Measurements from ENCODE around the gene ATP2C1. TPM values are rescaled to one million over a fixed set of nuclear protein-coding genes. Genes with fewer than 3 reads are reported as not detected.
"Not testable (repeated sequence)": the region's sequence is repeated elsewhere in the genome, so short reads cannot be mapped to it uniquely, and the experiment has no call there.

The ATP2C1 gene
- total and polyA plus RNA-seq, 4 donors, result 41.4 to 126 (median 74.2) TPM

GRCh38 chr3:130857336-130858026 is 36.4 kb upstream of the ATP2C1 start:
- peak overlapping the region in 1 of 2 donors; percentile 40 for H3K27ac ChIP-seq (ENCODE audit: low read depth in 1 of 2, low read length in 1 of 2)
- H3K4me1 ChIP-seq (ENCODE audit: control insufficient read depth in 5 of 5, insufficient read depth in 5 of 5, low read length in 5 of 5), result peaks cover 0 to 8% (median 0%) of the 10 kb centered on the region in 5 donors
- H3K9me3 ChIP-seq (ENCODE audit: control insufficient read depth in 4 of 4, insufficient read depth in 3 of 4, low read length in 3 of 4), result no peaks in the 10 kb centered on the region
- TF ChIP-seq CTCF (IDR thresholded peaks at IDR 0.05; ENCODE audit: control extremely low read depth, extremely low read depth), result no peak
- no peak overlapping the region for H3K4me3 ChIP-seq
- 34 to 49% methylated on average over 4 of the region's 4 CpGs for WGBS, 2 donors
- H3K36me3 ChIP-seq (ENCODE audit: control insufficient read depth in 4 of 4, insufficient read depth in 4 of 4, low read length in 4 of 4), result no peaks in the 10 kb centered on the region
- H3K9ac ChIP-seq (ENCODE audit: insufficient read depth in 1 of 2, low read length in 2 of 2), result no peak overlapping the region
- no peak for ATAC-seq (ENCODE audit: insufficient read depth, low FRiP score)
- DNase-seq, result peak in 1 of 3 donors; percentile 6
- H3K27me3 ChIP-seq (ENCODE audit: control insufficient read depth in 3 of 3, insufficient read depth in 3 of 3, low read length in 2 of 3), result peaks cover 0 to 3% (median 0%) of the 10 kb centered on the region in 3 donors

- 92 to 96% methylated on average over 8 of the region's 8 CpGs for WGBS, 2 donors
- H3K27ac ChIP-seq (ENCODE audit: low read depth in 1 of 2, low read length in 1 of 2); H3K9me3 ChIP-seq (ENCODE audit: control insufficient read depth in 4 of 4, insufficient read depth in 3 of 4, low read length in 3 of 4); H3K9ac ChIP-seq (ENCODE audit: insufficient read depth in 1 of 2, low read length in 2 of 2); DNase-seq; ATAC-seq (ENCODE audit: insufficient read depth, low FRiP score); H3K27me3 ChIP-seq (ENCODE audit: control insufficient read depth in 3 of 3, insufficient read depth in 3 of 3, low read length in 2 of 3); H3K4me1 ChIP-seq (ENCODE audit: control insufficient read depth in 5 of 5, insufficient read depth in 5 of 5, low read length in 5 of 5); H3K4me3 ChIP-seq; H3K36me3 ChIP-seq (ENCODE audit: control insufficient read depth in 4 of 4, insufficient read depth in 4 of 4, low read length in 4 of 4): not testable (repeated sequence)
Observed at GRCh38 chr3:130862130-130862529, 31.8 kb upstream of the ATP2C1 start.

- H3K9me3 ChIP-seq (ENCODE audit: control insufficient read depth in 4 of 4, insufficient read depth in 3 of 4, low read length in 3 of 4), result no peaks in the 10 kb centered on the region
- 94 to 98% methylated on average over 2 of the region's 2 CpGs for WGBS, 2 donors
- no peak for TF ChIP-seq CTCF (IDR thresholded peaks at IDR 0.05; ENCODE audit: control extremely low read depth, extremely low read depth)
Observed at GRCh38 chr3:130865489-130865888, 28.4 kb upstream of the ATP2C1 start.

GRCh38 chr3:130866327-130866726 is 27.6 kb upstream of the ATP2C1 start:
- no peaks in the 10 kb centered on the region for H3K4me1 ChIP-seq (ENCODE audit: control insufficient read depth in 5 of 5, insufficient read depth in 5 of 5, low read length in 5 of 5)
- no peaks in the 10 kb centered on the region for H3K27me3 ChIP-seq (ENCODE audit: control insufficient read depth in 3 of 3, insufficient read depth in 3 of 3, low read length in 2 of 3)
- H3K36me3 ChIP-seq (ENCODE audit: control insufficient read depth in 4 of 4, insufficient read depth in 4 of 4, low read length in 4 of 4), result no peaks in the 10 kb centered on the region
- ATAC-seq (ENCODE audit: insufficient read depth, low FRiP score), result no peak
- TF ChIP-seq CTCF (IDR thresholded peaks at IDR 0.05; ENCODE audit: control extremely low read depth, extremely low read depth), result no peak
- no peak overlapping the region for H3K9ac ChIP-seq (ENCODE audit: insufficient read depth in 1 of 2, low read length in 2 of 2)
- H3K27ac ChIP-seq (ENCODE audit: low read depth in 1 of 2, low read length in 1 of 2), result no peak overlapping the region
- no peaks in the 10 kb centered on the region for H3K9me3 ChIP-seq (ENCODE audit: control insufficient read depth in 4 of 4, insufficient read depth in 3 of 4, low read length in 3 of 4)
- no peak overlapping the region for H3K4me3 ChIP-seq
- no peak for DNase-seq

More at GRCh38 chr3:130865489-130865888, 28.4 kb upstream of the ATP2C1 start:
- Histone ChIP-seq H3K4me1 (ENCODE audit: control insufficient read depth in 5 of 5, insufficient read depth in 5 of 5, low read length in 5 of 5) (no peaks in the 10 kb centered on the region), H3K27me3 (ENCODE audit: control insufficient read depth in 3 of 3, insufficient read depth in 3 of 3, low read length in 2 of 3) (no peaks in the 10 kb centered on the region), H3K4me3 (no peak overlapping the region), H3K27ac (ENCODE audit: low read depth in 1 of 2, low read length in 1 of 2) (no peak overlapping the region), H3K36me3 (ENCODE audit: control insufficient read depth in 4 of 4, insufficient read depth in 4 of 4, low read length in 4 of 4) (no peaks in the 10 kb centered on the region), H3K9ac (ENCODE audit: insufficient read depth in 1 of 2, low read length in 2 of 2) (no peak overlapping the region)
- DNase-seq (no peak), ATAC-seq (ENCODE audit: insufficient read depth, low FRiP score) (no peak)

All from lung (tissue), 12 donors.